CD4-positive, alpha-beta T cell treated with Interleukin-17A for 4 hours (primary cell): ENCODE data around the gene NFATC2.

Experiments
- DNase-seq: peaks from one replicate; pipeline ENCODE4 v3.0.0-alpha.2; 2020; ENCODE audit warnings: mixed read lengths

The NFATC2 gene

GRCh38 chr20:51536116-51537069 lies 6.1 kb downstream of the NFATC2 start:
- DNase-seq = peak; percentile 20

GRCh38 chr20:51535674-51536073 lies 6.8 kb downstream of the NFATC2 start:
- no peak for DNase-seq

- DNase-seq = no peak
Measured at GRCh38 chr20:51535075-51535386, 7.5 kb downstream of the NFATC2 start.

GRCh38 chr20:51533291-51534172 lies 9.0 kb downstream of the NFATC2 start:
- no peak for DNase-seq

- no peak for DNase-seq
Measured at GRCh38 chr20:51532577-51533191, 9.8 kb downstream of the NFATC2 start.

GRCh38 chr20:51531712-51532456 lies 10.6 kb downstream of the NFATC2 start:
- DNase-seq = no peak

- peak; percentile 74 for DNase-seq
Measured at GRCh38 chr20:51531141-51531710, 11.3 kb downstream of the NFATC2 start.

GRCh38 chr20:51529758-51530157 lies 12.8 kb downstream of the NFATC2 start:
- peak; percentile 73 for DNase-seq

- peak; percentile 52 for DNase-seq
Measured at GRCh38 chr20:51529081-51529681, 13.3 kb downstream of the NFATC2 start.

- DNase-seq = peak; percentile 50
Measured at GRCh38 chr20:51528263-51529027, 14.1 kb downstream of the NFATC2 start.

- no peak for DNase-seq
Measured at GRCh38 chr20:51526754-51527153, 15.8 kb downstream of the NFATC2 start.

GRCh38 chr20:51526106-51526470 lies 16.4 kb downstream of the NFATC2 start:
- no peak for DNase-seq

GRCh38 chr20:51525241-51526105 lies 17.0 kb downstream of the NFATC2 start:
- DNase-seq = peak; percentile 59

GRCh38 chr20:51523276-51524013 lies 19.1 kb downstream of the NFATC2 start:
- DNase-seq = no peak

- DNase-seq = no peak
Measured at GRCh38 chr20:51522207-51522606, 20.3 kb downstream of the NFATC2 start.

- DNase-seq = no peak
Measured at GRCh38 chr20:51517839-51518238, 24.7 kb downstream of the NFATC2 start.

GRCh38 chr20:51516855-51517254 lies 25.7 kb downstream of the NFATC2 start:
- DNase-seq = no peak

GRCh38 chr20:51514836-51515235 lies 27.7 kb downstream of the NFATC2 start:
- no peak for DNase-seq

GRCh38 chr20:51514249-51514648 lies 28.3 kb downstream of the NFATC2 start:
- DNase-seq = no peak
